Psoas muscle (tissue), 8 donors: ENCODE measurements around the gene MSL2. TPM values are rescaled to one million over a fixed set of nuclear protein-coding genes. Genes with fewer than 3 reads are reported as not detected.

Source experiments
- ATAC-seq, 4 donors: fragments of 200-7000 bp; cut with Tn5 transposase; one replicate each; pipeline ENCODE4 v1.9.1; 2020; ENCODE audit warnings: moderate library complexity in 3 of 4, mild to moderate bottlenecking in 2 of 4
- DNase-seq, 2 donors: peaks; one replicate each; pipeline ENCODE4 v3.0.0-alpha.2; 2020
- H3K27ac ChIP-seq: fragments of 200-600 bp; one replicate; pipeline ENCODE4 v1.8.0; 2022
- H3K27me3 ChIP-seq, 3 donors: fragments of 200-600 bp in 1 of 3; one replicate each; pipeline versions ENCODE4 v1.6.1 to v1.8.0; 2013 to 2022; ENCODE audit warnings: low read length in 2 of 3, mild to moderate bottlenecking in 2 of 3, moderate library complexity in 1 of 3; ENCODE audit not compliant: insufficient read depth in 3 of 3
- H3K36me3 ChIP-seq, 2 donors: fragments of 200-600 bp in 1 of 2; one replicate each; pipeline versions ENCODE4 v1.6.1 to v1.8.0; 2013 to 2022; ENCODE audit warnings: low read depth in 1 of 2, mild to moderate bottlenecking in 1 of 2, moderate library complexity in 1 of 2; ENCODE audit not compliant: insufficient read depth in 1 of 2
- H3K4me1 ChIP-seq: fragments of 200-600 bp; one replicate; pipeline ENCODE4 v1.8.0; 2022
- H3K4me3 ChIP-seq: fragments of 200-600 bp; one replicate; pipeline ENCODE4 v1.8.0; 2022; ENCODE audit warnings: mild to moderate bottlenecking
- H3K9me3 ChIP-seq: fragments of 200-600 bp; one replicate; pipeline ENCODE4 v1.8.0; 2022
- CTCF ChIP-seq: fragments of 200-600 bp; IDR thresholded peaks from one replicate; pipeline ENCODE4 v1.8.0; 2022; ENCODE audit warnings: antibody characterized with exemption
- WGBS, 3 donors: extraction: QIAGEN DNeasy Blood & Tissue Kit; methylation state at CpG; one replicate each; pipeline versions ENCODE4 v1.1.6 to v1.1.7; 2013; 5-methylcytosine and 5-hydroxymethylcytosine counted together
- intact Hi-C, 2 donors: fragments of 100-400 bp; cut with DNase I; formaldehyde crosslinking; loops; one replicate each; pipeline versions ENCODE4 v1.11.0 to v1.14.2; 2022
- polyA plus RNA-seq, 3 donors: library from polyadenylated mRNA; stranded (reverse); fragments of 200-250 nt; gene quantifications; one replicate each; pipeline ENCODE4 v1.2.3, GENCODE V29; 2013
- total RNA-seq, 4 donors: library from RNA; stranded (reverse); fragmentation: NEBNext Ultra II Directional in 2 of 4; extraction: Animal tissue kit (Norgen Biotek cat#: 25700) in 2 of 4; gene quantifications; one replicate each; pipeline versions ENCODE4 v1.2.1 to v1.2.4, GENCODE V29; 2021 to 2023
- donor health status: healthy with polysubstance abuse.
- donor health status: DM: no; HTN: no; CAD: no; lungs with moderate emphysema.
- donor health status: Bipolar disorder and iron deficiency.
- donor health status: healthy.
- donor health status: DM: yes; HTN: yes; CAD: no.
- donor health status: DM: no; HTN: no; CAD: no.
- donor health status: DM: no; HTN: no; CAD: no.
- donor health status: DM: yes; HTN: yes; CAD: no.

The MSL2 gene
- total and polyA plus RNA-seq, 7 donors: 6.7 to 28.6 (median 21.8) TPM

GRCh38 chr3:136114421-136114820, 81.7 kb downstream of the MSL2 start:
- Histone ChIP-seq H3K4me3 (no peak overlapping the region), H3K9me3 (no peaks in the 10 kb centered on the region), H3K27ac (no peak overlapping the region), H3K4me1 (no peaks in the 10 kb centered on the region), H3K36me3 (peaks cover 7 to 47% of the 10 kb centered on the region in 2 donors), H3K27me3 (no peaks in the 10 kb centered on the region)
- intact Hi-C loops: no loop called here
- DNase-seq (no peak), ATAC-seq (no peak)
- WGBS, 3 donors: 88 to 100% (median 100%) methylated on average over 2 of the region's 2 CpGs
- no peak for TF ChIP-seq CTCF

DNA sequence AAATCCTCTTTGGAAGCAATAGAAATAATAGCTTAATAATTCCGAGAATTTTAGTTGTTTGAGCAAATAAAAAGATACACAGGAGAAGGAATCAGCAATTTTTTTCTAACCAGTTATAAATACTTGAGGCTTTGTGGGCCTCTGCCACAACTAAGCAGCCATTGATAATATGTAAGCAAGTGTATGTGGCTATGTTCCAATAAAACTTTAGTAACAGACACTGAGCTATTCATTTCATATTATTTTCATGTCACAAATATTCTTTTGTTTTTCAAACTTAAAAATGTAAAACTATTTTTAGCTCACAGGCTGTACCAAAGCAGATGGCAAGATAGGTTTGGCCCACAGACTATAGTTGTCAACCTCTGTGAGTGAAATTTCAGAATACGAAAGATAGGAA, 85.7 kb downstream of the MSL2 start:
- intact Hi-C loops: no loop called here
- TF ChIP-seq CTCF: no peak

GRCh38 chr3:136109499-136109898, 86.6 kb downstream of the MSL2 start:
- Histone ChIP-seq H3K27me3 (no peaks in the 10 kb centered on the region), H3K36me3 (peaks cover 11 to 91% of the 10 kb centered on the region in 2 donors), H3K4me1 (no peaks in the 10 kb centered on the region), H3K27ac (no peak overlapping the region), H3K9me3 (no peaks in the 10 kb centered on the region), H3K4me3 (no peak overlapping the region)
- ATAC-seq (no peak), DNase-seq (no peak)
- 92 to 95% (median 94%) methylated on average over 1 of the region's 1 CpG for WGBS, 3 donors
- no peak for TF ChIP-seq CTCF
- intact Hi-C loops: no loop called here

More for the DNA sequence above, 85.7 kb downstream of the MSL2 start:
- ATAC-seq (no peak), DNase-seq (no peak)
- WGBS, 3 donors: 70 to 83% (median 74%) methylated on average over 2 of the region's 2 CpGs
- Histone ChIP-seq H3K27ac (no peak overlapping the region), H3K4me1 (no peaks in the 10 kb centered on the region), H3K9me3 (no peaks in the 10 kb centered on the region), H3K36me3 (peaks cover 11 to 86% of the 10 kb centered on the region in 2 donors), H3K27me3 (no peaks in the 10 kb centered on the region), H3K4me3 (no peak overlapping the region)

- no peaks in the 10 kb centered on the region for H3K9me3 ChIP-seq
- no peak overlapping the region for H3K27ac ChIP-seq
- 89 to 94% (median 92%) methylated on average over 6 of the region's 6 CpGs for WGBS, 3 donors
These were observed 90.0 kb downstream of the MSL2 start for GRCh38 chr3:136106101-136106500.

More at GRCh38 chr3:136106101-136106500, 90.0 kb downstream of the MSL2 start:
- Histone ChIP-seq H3K4me1 (no peaks in the 10 kb centered on the region), H3K27me3 (no peaks in the 10 kb centered on the region), H3K4me3 (no peak overlapping the region), H3K36me3 (peaks cover 10 to 86% of the 10 kb centered on the region in 2 donors)
- intact Hi-C loops: no loop called here
- DNase-seq (no peak), ATAC-seq (no peak)
- TF ChIP-seq CTCF: no peak
